Left cardiac atrium (tissue), 4 donors: Measurements from ENCODE around the gene HBA1. TPM values are rescaled to one million over a fixed set of nuclear protein-coding genes. Genes with fewer than 3 reads are reported as not detected.
"Not testable (repeated sequence)": the region's sequence is repeated elsewhere in the genome, so short reads cannot be mapped to it uniquely, and the experiment has no call there.

Experiments
- ATAC-seq, 2 donors: fragments of 200-7000 bp; cut with Tn5 transposase; one replicate each; pipeline ENCODE4 v1.9.1; 2020; ENCODE audit warnings: mild to moderate bottlenecking in 2 of 2, moderate library complexity in 2 of 2
- DNase-seq: peaks from one replicate; pipeline ENCODE4 v3.0.0-alpha.2; 2020
- intact Hi-C, 2 donors: fragments of 100-400 bp; cut with DNase I; formaldehyde crosslinking; loops; one replicate each; pipeline versions ENCODE4 v1.14.1 to v1.15.1; 2022 to 2023
- long read RNA-seq: library from polyadenylated mRNA; unstranded; transcript quantifications from one replicate; pipeline ENCODE4 v2.0.0, GENCODE V29; 2021
- total RNA-seq, 2 donors: library from RNA; stranded (reverse); fragmentation: NEBNext Ultra II Directional; extraction: Animal tissue kit (Norgen Biotek cat#: 25700); gene quantifications; one replicate each; pipeline ENCODE4 v1.2.1, GENCODE V29; 2021
- donor health status: DM: no; HTN: yes; CAD: no.
- donor health status: DM: no; HTN: yes; CAD: no; lungs with severe emphysema.
- donor health status: DM: yes; HTN: yes; CAD: no.
- donor health status: Dilated cardiomyopathy.

Gene HBA1
- 100 to 1,000 TPM in 1 of 2 donors, 10 to 100 TPM in 1; 62.0 to 232 TPM for total RNA-seq
- long read RNA-seq, partial matches to known transcripts = 0 of 1 reads
- long read RNA-seq, other reads (novel, unspliced or antisense) = 0 of 1 reads

GRCh38 chr16:176477-177382, at the start of gene HBA1:
Gene HBA1, plus strand, starts transcription at chr16:176680. Its CDS starts 37 bp downstream, at chr16:176717.
- intact Hi-C loops = loop anchor here in 1 of 2 donors (5.0 kb wide), 1 partner anchor 69 kb away; no protein-coding TSS in a partner anchor
- peak; percentile 5 to 6 for ATAC-seq
- not testable (repeated sequence) for DNase-seq

DNA sequence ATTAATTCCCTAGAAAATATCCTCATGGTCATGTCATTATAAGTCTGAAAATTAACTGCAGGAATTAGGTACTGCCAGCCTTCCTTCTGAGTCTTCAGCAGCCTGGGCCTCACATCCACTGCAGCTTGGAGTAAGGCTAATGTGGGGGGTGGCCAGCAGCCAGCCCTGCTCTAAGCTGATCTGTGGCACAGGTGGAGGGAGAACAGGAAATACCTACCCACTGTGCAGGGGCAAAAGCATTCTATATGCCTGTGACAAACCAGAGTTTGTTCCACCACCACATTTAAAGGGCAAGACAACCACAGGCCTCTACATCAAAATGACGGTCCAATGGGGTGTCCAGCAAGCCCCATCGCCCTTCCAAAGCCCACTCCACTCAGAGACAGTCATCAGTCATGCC, 47.4 kb upstream of the HBA1 start:
- DNase-seq (no peak), ATAC-seq (no peak)
- intact Hi-C loops = no loop called here

- DNase-seq (no peak), ATAC-seq (no peak)
- intact Hi-C loops = no loop called here
Observed at GRCh38 chr16:130533-131173, 45.8 kb upstream of the HBA1 start.

- DNase-seq (no peak), ATAC-seq (no peak)
- intact Hi-C loops = no loop called here
Observed at GRCh38 chr16:132120-132519, 44.4 kb upstream of the HBA1 start.

DNA sequence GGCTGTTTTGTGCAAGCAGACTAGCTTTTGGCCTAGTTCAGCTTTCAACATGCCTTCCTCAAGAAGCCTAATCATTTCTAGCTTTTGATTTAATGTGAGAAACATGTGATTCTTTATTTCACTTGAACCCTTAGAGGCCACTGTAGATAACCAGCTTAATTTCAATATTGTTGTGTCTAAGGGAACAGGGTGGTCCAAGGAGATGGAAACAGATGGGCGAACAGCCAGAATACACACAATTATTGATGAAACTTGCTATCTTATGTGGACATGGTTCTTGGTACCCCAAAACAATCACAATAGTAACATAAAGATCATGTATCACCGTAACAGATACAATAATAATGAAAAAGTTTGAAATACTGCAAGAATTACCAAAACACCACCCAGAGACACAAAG, 42.8 kb upstream of the HBA1 start:
- DNase-seq (no peak), ATAC-seq (no peak)
- intact Hi-C loops = no loop called here

DNA sequence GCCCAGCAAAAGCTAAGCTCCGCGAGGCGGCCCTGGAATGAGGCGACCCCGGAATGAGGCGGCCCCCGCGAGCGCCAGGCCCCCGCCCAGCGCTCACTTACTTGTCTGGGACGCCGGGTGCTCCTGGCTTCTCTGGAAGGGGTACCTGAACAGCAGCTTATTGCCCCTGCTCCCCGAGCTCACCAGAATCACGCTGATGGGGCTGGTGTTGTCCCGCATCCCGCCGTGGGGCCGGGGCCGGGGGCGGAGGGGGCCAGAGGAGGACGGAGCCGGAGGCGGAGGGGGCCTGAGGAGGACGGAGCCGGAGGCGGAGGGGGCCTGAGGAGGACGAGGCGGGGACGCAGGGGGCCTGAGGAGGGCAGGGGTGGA, 38.4 kb upstream of the HBA1 start:
- intact Hi-C loops = no loop called here
- no peak for DNase-seq
- ATAC-seq = peak; percentile 20 to 56

DNA sequence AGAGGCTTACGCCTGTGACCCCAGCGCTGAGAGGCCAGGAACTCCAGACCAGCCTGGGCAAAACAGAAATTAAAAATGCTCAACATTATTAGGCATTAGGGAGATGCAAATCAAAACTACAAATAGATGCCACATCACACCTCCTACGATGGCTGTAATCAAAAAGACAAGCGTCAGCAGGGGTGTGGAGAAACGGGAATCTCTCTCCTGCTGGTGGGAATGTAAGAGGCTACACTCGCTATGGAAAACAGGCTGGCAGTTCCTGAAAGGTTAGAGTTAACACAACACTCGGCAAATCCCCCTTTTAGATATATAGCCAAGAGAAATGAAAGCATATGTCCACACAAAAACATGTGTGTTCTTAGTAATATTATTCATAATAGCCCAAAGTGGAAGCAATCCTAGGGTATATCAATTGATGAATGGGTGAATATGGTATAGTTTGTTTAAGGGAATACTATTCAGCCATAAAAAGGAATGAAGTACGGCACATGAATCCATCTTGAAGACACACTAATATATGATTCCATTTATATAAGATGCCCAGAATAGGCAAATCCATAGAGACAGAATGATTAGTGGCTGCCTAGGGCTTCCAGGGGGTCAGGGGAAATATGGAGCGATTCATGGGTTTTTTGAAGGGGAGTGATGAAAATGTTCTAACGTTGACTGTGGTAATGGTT, 36.2 kb upstream of the HBA1 start:
- ATAC-seq (no peak), DNase-seq (no peak)
- intact Hi-C loops = no loop called here

DNA sequence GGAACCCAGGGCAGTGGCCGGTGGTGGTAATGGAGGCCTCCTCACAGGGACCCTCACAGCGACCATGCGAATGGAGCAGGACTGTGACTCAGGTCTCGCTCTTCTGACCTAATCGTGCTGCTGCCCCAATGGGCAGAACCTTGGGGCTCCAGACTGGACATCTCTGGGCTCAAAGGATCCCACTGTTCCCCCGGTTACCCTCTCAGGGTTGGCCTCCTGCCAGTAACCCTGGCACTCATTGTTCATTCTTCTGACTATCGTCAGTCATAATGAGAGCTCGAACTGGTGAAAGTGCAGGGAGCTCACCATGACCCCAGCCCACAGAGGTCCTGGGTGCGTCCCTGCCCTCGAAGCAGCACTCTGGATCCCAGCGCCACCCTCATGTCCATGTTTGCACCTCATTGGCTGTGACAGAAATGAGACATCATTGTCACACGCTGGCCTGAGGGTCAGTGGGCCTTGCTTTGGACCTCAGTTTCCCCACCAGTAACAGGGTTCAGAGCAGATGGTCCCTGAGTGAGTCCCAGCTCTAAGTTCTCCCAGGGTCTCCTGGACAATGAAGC, 34.0 kb upstream of the HBA1 start:
- intact Hi-C loops = no loop called here
- no peak for ATAC-seq

DNA sequence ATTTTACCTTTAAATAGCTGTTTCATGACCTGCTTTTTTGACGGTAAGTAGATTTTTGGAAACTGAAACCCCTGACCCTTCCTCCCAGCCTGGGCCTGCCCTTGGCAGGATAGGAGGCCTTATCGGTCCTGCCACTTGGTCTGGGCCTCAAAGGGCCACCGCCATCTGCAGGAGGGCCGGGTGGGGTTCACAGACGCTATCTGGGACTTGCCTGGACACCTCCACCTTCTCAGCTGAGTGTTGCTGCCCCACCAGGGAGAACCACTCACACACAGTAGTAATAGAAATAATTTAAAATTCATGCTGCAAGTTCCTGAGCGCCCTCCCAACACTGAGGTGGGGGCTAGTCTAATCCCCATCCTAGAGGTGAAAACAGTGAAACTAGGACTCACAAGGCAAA, 33.4 kb upstream of the HBA1 start:
- no peak for DNase-seq
- no peak for ATAC-seq
- intact Hi-C loops = no loop called here

More for the DNA sequence above, 34.0 kb upstream of the HBA1 start:
- DNase-seq = no peak

- intact Hi-C loops = no loop called here
- DNase-seq (no peak), ATAC-seq (no peak)
Observed at GRCh38 chr16:143456-143855, 33.0 kb upstream of the HBA1 start.

DNA sequence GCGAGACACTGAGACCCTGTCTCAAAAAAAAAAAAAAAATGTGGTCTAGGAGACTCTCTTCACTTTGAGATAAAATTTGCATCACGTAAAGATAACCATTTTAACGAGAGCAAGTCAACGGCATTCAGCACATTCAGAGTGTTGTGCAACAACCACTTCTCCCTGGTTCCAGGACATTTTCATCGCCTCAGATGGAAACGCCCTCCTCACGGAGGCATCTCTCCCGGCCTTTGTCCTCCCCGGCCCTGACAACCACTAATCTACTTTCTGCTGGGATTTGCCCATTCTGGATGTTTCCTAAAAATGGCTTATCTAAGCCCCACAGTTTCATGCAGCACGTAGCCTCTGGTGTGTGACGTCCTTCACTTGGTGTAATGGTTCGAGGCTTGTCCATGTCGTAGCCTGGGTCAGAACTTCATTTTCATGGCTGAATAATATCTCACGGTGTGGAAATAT, 31.7 kb upstream of the HBA1 start:
- intact Hi-C loops = no loop called here
- no peak for DNase-seq

DNA sequence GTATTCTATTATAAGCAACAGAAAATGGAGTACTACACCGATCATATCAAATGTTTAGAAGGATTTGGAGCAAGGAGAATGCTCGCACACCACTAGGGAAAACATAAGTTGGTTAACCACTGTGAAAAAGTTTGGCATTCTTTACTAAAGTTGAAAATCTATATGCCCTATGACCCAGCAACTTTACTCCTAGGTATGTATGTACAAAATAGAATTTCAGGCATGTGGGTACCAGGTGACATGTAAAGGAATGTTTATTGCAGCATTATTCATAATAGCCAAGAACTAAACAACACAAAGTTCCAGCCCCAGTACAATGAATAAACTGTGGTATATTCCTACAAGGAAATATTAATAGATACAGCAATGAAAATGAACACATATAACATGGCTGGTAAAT, 29.8 kb upstream of the HBA1 start:
- intact Hi-C loops = no loop called here

More for the DNA sequence above, 31.7 kb upstream of the HBA1 start:
- ATAC-seq = no peak

GRCh38 chr16:149024-149660, 27.3 kb upstream of the HBA1 start:
- ATAC-seq (no peak), DNase-seq (no peak)
- intact Hi-C loops = no loop called here

More for the DNA sequence above, 29.8 kb upstream of the HBA1 start:
- ATAC-seq (no peak), DNase-seq (no peak)

DNA sequence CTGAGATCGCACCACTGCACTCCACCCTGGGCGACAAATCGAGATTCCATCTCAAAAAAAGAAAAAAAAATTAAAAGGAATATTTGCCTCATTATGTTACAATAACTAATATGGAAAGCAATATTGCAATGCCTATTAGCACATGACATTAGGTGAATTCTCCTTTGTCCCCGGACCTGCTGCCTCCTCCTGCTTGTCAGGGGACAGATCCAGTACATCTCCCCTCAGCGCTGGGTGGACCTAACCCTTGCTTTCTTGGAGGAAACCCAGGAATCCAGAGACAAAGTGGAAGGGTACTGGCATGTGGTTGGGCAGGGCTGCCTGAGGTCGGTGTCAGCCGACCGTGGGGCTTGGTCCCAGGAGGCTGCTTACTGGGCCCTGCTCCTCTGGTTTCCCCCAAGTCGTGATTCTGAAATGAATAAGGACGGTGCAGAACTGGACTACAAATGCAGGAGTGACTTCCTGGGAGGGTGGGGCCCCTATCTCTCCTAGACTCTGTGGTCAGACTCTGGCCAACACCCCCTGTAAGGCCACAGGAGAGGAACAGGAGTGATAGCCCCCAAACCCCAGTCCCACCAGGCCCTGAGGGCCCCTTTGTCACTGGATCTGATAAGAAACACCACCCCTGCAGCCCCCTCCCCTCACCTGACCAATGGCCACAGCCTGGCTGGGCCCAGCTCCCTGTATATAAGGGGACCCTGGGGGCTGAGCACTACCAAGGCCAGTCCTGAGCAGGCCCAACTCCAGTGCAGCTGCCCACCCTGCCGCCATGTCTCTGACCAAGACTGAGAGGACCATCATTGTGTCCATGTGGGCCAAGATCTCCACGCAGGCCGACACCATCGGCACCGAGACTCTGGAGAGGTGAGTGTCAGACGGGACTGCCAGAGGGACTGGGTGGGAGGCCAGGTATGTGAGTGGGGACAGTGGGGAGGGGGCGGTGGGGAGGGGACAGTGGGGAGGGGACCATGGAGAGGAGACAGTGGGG, 24.0 kb upstream of the HBA1 start, which contains the start of gene HBZ:
Gene HBZ, plus strand, starts transcription at position 504 of the 988 bp plus-strand sequence. Its CDS starts 266 bp downstream, at position 770.
- no peak for ATAC-seq
- intact Hi-C loops = no loop called here

GRCh38 chr16:153129-153521, 23.4 kb upstream of the HBA1 start:
- DNase-seq, intact Hi-C loops: not testable (repeated sequence)
- peak; percentile 8 to 20 for ATAC-seq

More for the DNA sequence above, 24.0 kb upstream of the HBA1 start, which contains the start of gene HBZ:
- DNase-seq = no peak

GRCh38 chr16:153550-154216, 22.8 kb upstream of the HBA1 start:
- DNase-seq, intact Hi-C loops: not testable (repeated sequence)
- ATAC-seq = peak; percentile 12 to 17
